Neural crest cell (in vitro differentiated cells): ENCODE measurements around the gene TSPAN11. TPM values are rescaled to one million over a fixed set of nuclear protein-coding genes. Genes with fewer than 3 reads are reported as not detected.
A peak's percentile ranks its signal among the peaks of the same experiment; 100 is the strongest.

ENCODE experiments used
- DNase-seq: peaks from one replicate; pipeline ENCODE4 v3.0.0; 2021; ENCODE audit warnings: low read depth, mixed read lengths, low spot score
- H3K27ac Mint-ChIP-seq: one replicate; pipeline ENCODE4 v1.8.0; 2021; ENCODE audit warnings: mild to moderate bottlenecking, mixed read lengths; ENCODE audit not compliant: unreplicated experiment
- H3K27me3 Mint-ChIP-seq: 2 replicates; pipeline ENCODE4 v1.8.0; 2021; ENCODE audit warnings: low read depth, mild to moderate bottlenecking, mixed read lengths
- H3K36me3 Mint-ChIP-seq: 2 replicates; pipeline ENCODE4 v1.8.0; 2021; ENCODE audit warnings: low read depth, mild to moderate bottlenecking, mixed read lengths
- H3K4me1 Mint-ChIP-seq: 2 replicates; pipeline ENCODE4 v1.8.0; 2021; ENCODE audit warnings: mixed read lengths
- H3K4me3 Mint-ChIP-seq: one replicate; pipeline ENCODE4 v1.8.0; 2021; ENCODE audit warnings: mild to moderate bottlenecking, mixed read lengths
- H3K9me3 Mint-ChIP-seq: 2 replicates; pipeline ENCODE4 v1.8.0; 2021; ENCODE audit warnings: mixed read lengths
- CTCF ChIP-seq: fragments of 200-600 bp; sonication (generic); conservative IDR thresholded peaks from 2 replicates; pipeline ENCODE4 v1.5.0; 2021; ENCODE audit warnings: antibody characterized with exemption, mild to moderate bottlenecking
- total RNA-seq: library from RNA; stranded (reverse); gene quantifications from 2 replicates; pipeline ENCODE4 v1.2.1, GENCODE V29; 2021

Gene TSPAN11
- total RNA-seq, 1 donor from 2014 or later = 21.4 TPM

- Mint-ChIP-seq H3K27ac (peak overlapping the region; percentile 57), H3K36me3 (no peaks in the 10 kb centered on the region), H3K4me3 (no peak overlapping the region), H3K4me1 (no peaks in the 10 kb centered on the region), H3K27me3 (no peaks in the 10 kb centered on the region), H3K9me3 (no peaks in the 10 kb centered on the region)
- TF ChIP-seq CTCF = no peak
- no peak for DNase-seq
These were observed 79.4 kb downstream of the TSPAN11 start for GRCh38 chr12:31005944-31006361.

- no peak overlapping the region for H3K4me3 Mint-ChIP-seq
- H3K9me3 Mint-ChIP-seq = no peaks in the 10 kb centered on the region
- no peak for DNase-seq
- H3K36me3 Mint-ChIP-seq = no peaks in the 10 kb centered on the region
- TF ChIP-seq CTCF = no peak
- no peaks in the 10 kb centered on the region for H3K27me3 Mint-ChIP-seq
- no peaks in the 10 kb centered on the region for H3K4me1 Mint-ChIP-seq
- no peak overlapping the region for H3K27ac Mint-ChIP-seq
These were observed 80.0 kb downstream of the TSPAN11 start for GRCh38 chr12:31006416-31007152.

GRCh38 chr12:31007153-31007495 is 80.6 kb downstream of the TSPAN11 start:
- no peaks in the 10 kb centered on the region for H3K36me3 Mint-ChIP-seq

GRCh38 chr12:31007636-31008175 is 81.2 kb downstream of the TSPAN11 start:
- no peaks in the 10 kb centered on the region for H3K27me3 Mint-ChIP-seq
- no peaks in the 10 kb centered on the region for H3K9me3 Mint-ChIP-seq
- no peaks in the 10 kb centered on the region for H3K36me3 Mint-ChIP-seq
- no peak for TF ChIP-seq CTCF
- no peaks in the 10 kb centered on the region for H3K4me1 Mint-ChIP-seq
- H3K4me3 Mint-ChIP-seq = no peak overlapping the region
- no peak for DNase-seq
- H3K27ac Mint-ChIP-seq = no peak overlapping the region

More at GRCh38 chr12:31007153-31007495, 80.6 kb downstream of the TSPAN11 start:
- DNase-seq = no peak
- Mint-ChIP-seq H3K27ac (no peak overlapping the region), H3K4me1 (no peaks in the 10 kb centered on the region), H3K9me3 (no peaks in the 10 kb centered on the region), H3K4me3 (no peak overlapping the region), H3K27me3 (no peaks in the 10 kb centered on the region)
- TF ChIP-seq CTCF = no peak

GRCh38 chr12:31008241-31008761 is 81.8 kb downstream of the TSPAN11 start:
- Mint-ChIP-seq H3K4me1 (no peaks in the 10 kb centered on the region), H3K36me3 (no peaks in the 10 kb centered on the region), H3K27me3 (no peaks in the 10 kb centered on the region), H3K4me3 (no peak overlapping the region), H3K9me3 (no peaks in the 10 kb centered on the region), H3K27ac (no peak overlapping the region)
- no peak for DNase-seq
- no peak for TF ChIP-seq CTCF
